BE2C (cell line): ENCODE results near the gene DNASE1L3. TPM values are rescaled to one million over a fixed set of nuclear protein-coding genes. Genes with fewer than 3 reads are reported as not detected.

ENCODE experiments used
- DNase-seq: peaks from one replicate; pipeline ENCODE4 v3.0.0-alpha.2; 2020
- H3K27me3 ChIP-seq: fragments of 250-450 bp; sonication (Bioruptor Pico); 2 replicates; pipeline ENCODE4 v1.5.1; 2020; ENCODE audit warnings: mild to moderate bottlenecking
- H3K36me3 ChIP-seq: fragments of 250-450 bp; sonication (Bioruptor Pico); 2 replicates; pipeline ENCODE4 v1.5.1; 2020; ENCODE audit warnings: mild to moderate bottlenecking
- H3K4me1 ChIP-seq: fragments of 250-450 bp; sonication (Bioruptor Pico); 2 replicates; pipeline ENCODE4 v1.5.1; 2020
- H3K4me3 ChIP-seq: 2 replicates; pipeline ENCODE4 v1.5.1; 2011; ENCODE audit warnings: low read depth, low read length
- H3K9me3 ChIP-seq: fragments of 250-450 bp; sonication (Bioruptor Pico); 2 replicates; pipeline ENCODE4 v1.5.1; 2020
- polyA plus RNA-seq: library from polyadenylated mRNA; unstranded; fragments of >200 nt; gene quantifications from one replicate; pipeline ENCODE4 v1.2.1, GENCODE V29; 2012; ENCODE audit warnings: low read depth, missing spikeins; ENCODE audit not compliant: insufficient read length, insufficient read depth
- TF ChIP-seq, protein P1 (sequence below): IDR thresholded peaks from 2 replicates; pipeline ENCODE4 v1.5.1; 2012; ENCODE audit warnings: mild to moderate bottlenecking, low read depth, low read length

The DNASE1L3 gene, protein sequence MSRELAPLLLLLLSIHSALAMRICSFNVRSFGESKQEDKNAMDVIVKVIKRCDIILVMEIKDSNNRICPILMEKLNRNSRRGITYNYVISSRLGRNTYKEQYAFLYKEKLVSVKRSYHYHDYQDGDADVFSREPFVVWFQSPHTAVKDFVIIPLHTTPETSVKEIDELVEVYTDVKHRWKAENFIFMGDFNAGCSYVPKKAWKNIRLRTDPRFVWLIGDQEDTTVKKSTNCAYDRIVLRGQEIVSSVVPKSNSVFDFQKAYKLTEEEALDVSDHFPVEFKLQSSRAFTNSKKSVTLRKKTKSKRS
- not detected for polyA plus RNA-seq

DNA sequence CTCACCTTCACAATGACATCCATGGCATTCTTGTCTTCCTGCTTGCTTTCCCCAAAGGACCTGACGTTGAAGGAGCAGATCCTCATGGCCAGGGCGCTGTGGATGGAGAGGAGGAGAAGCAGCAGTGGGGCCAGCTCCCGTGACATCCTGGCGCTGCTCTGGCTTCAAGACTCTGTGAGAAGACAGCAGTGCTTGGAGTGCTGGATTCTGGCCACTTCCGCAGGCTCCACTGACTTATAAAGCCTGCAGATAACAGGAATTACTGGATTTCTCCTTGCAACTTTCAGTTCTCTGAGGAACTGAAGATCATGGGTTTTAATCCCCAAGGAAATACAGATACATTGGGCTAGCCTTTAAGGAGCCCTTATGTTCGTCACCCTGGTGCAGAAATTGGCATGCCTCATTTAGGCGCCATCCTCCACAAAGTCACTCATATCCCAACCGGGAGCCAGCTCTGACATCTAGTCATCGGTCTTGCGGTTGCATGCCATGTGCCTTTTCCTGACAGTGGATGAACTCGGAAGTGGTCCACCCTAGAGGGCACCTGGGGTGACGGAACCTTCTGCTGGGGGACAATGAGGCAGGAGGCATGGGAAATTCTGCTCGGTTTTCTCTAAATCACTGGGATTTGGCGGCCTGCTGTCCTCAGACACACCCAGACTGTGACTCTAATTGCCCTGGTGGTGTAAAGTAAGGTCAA lies at the start of gene DNASE1L3:
Gene DNASE1L3 (minus strand): TSS at position 212 of the 700 bp plus-strand sequence. CDS start 66 bp downstream, at position 146.
- TF ChIP-seq, protein P1, sequence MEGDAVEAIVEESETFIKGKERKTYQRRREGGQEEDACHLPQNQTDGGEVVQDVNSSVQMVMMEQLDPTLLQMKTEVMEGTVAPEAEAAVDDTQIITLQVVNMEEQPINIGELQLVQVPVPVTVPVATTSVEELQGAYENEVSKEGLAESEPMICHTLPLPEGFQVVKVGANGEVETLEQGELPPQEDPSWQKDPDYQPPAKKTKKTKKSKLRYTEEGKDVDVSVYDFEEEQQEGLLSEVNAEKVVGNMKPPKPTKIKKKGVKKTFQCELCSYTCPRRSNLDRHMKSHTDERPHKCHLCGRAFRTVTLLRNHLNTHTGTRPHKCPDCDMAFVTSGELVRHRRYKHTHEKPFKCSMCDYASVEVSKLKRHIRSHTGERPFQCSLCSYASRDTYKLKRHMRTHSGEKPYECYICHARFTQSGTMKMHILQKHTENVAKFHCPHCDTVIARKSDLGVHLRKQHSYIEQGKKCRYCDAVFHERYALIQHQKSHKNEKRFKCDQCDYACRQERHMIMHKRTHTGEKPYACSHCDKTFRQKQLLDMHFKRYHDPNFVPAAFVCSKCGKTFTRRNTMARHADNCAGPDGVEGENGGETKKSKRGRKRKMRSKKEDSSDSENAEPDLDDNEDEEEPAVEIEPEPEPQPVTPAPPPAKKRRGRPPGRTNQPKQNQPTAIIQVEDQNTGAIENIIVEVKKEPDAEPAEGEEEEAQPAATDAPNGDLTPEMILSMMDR: no peak
- Histone ChIP-seq H3K4me1 (no peaks in the 10 kb centered on the region), H3K9me3 (no peaks in the 10 kb centered on the region), H3K27me3 (no peaks in the 10 kb centered on the region), H3K36me3 (no peaks in the 10 kb centered on the region), H3K4me3 (no peak within 1 kb of the TSS)
- DNase-seq: no peak

DNA sequence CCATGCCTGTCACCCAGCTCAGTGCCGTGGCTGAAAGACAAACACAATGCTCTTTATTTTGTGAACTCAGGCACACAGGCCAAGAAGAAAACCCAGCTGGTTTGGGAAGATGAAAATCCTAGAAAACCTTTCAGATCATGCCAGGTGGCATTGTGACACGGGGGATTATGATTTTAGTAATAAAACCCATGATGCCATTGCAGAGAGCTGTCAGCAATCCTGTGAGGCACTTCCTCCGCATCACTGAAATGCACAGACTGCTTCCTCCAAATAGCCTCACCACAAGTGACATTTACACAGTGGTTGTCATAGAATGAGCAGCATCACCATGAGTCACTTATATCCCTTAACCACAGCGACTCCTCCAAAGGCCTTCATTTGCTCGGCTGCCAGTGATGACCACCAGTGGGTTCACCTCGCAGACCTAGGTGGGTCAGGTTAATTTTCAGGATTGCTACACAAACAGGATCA lies 49.5 kb upstream of the DNASE1L3 start:
- Histone ChIP-seq H3K4me1 (no peaks in the 10 kb centered on the region), H3K36me3 (no peaks in the 10 kb centered on the region), H3K9me3 (no peaks in the 10 kb centered on the region), H3K4me3 (no peak overlapping the region), H3K27me3 (no peaks in the 10 kb centered on the region)
- DNase-seq: no peak
- TF ChIP-seq, protein P1: no peak

DNA sequence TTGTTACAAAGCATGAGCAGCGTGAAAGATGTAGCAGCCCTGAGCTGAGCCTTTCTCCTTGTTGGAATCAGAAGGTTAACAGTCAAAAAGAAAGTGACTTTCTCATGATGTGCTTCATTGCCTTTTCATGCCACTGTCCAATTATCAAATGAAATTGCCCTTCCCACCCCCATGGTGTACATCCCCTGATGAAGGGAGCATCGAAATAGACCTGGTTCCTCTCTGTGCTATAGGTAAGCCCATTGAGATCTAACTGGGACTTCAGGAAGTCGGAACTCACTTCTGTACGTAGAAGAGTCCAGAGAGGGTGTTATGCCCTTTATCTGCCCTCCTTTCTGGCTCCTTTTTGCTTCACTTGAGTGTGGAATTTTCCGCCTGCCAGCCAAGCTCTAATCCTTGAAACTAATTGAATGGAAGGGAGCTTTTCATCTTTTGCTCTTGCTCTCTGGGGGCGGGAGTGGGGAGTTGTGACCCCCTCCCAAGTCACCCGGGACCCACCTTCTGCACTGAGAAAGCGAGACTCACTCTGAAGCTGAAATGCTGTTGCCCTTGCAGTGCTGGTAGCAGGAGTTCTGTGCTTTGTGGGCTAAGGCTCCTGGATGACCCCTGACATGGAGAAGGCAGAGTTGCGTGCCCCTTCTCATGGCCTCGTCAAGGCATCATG lies 47.8 kb upstream of the DNASE1L3 start:
- H3K4me3 ChIP-seq: no peak overlapping the region
- TF ChIP-seq, protein P1: no peak
- no peaks in the 10 kb centered on the region for H3K9me3 ChIP-seq
- H3K27me3 ChIP-seq: no peaks in the 10 kb centered on the region
- no peaks in the 10 kb centered on the region for H3K36me3 ChIP-seq
- no peaks in the 10 kb centered on the region for H3K4me1 ChIP-seq
- no peak for DNase-seq

DNA sequence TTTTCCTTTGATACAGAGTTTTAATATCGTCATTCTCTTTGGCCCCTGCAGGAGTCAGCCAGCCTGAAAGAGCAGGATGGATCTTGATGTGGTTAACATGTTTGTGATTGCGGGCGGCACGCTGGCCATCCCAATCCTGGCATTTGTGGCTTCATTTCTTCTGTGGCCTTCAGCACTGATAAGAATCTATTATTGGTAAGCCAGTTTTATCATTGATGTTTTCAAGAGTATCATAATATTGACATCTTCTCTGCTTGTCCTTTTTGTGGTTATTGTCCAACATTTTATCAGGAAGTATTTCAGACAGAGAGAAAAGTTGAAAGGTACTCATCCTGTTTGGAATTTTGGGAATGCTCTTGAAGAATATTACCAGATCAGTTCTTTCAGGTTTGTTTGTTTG lies 45.7 kb upstream of the DNASE1L3 start:
- Histone ChIP-seq H3K4me3 (no peak overlapping the region), H3K27me3 (no peaks in the 10 kb centered on the region), H3K9me3 (no peaks in the 10 kb centered on the region), H3K36me3 (no peaks in the 10 kb centered on the region), H3K4me1 (no peaks in the 10 kb centered on the region)
- TF ChIP-seq, protein P1: no peak
- no peak for DNase-seq

DNA sequence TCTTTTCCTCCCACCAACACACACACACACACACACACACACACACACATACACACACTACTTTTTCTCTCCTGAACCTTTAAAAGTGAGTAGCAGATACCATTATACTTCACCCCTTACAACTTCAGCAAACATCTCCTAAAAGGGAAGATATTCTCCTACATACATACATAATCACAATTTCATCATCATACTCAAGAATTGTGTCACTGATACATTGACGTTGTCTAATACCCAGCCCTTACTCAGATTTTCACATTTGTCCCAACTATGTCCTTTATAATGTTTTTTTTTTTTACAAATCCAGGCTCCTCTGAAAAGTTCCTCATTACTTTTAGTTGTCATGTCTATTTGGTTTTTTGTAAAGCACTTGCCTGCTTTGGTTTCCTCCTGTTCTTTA lies 45.3 kb upstream of the DNASE1L3 start:
- no peak overlapping the region for H3K4me3 ChIP-seq
- TF ChIP-seq, protein P1: no peak
- H3K4me1 ChIP-seq: no peaks in the 10 kb centered on the region
- no peak for DNase-seq
- H3K9me3 ChIP-seq: no peaks in the 10 kb centered on the region
- H3K36me3 ChIP-seq: no peaks in the 10 kb centered on the region
- no peaks in the 10 kb centered on the region for H3K27me3 ChIP-seq
